ENCODE measurements around the gene UBE2E2. TPM values are rescaled to one million over a fixed set of nuclear protein-coding genes. Genes with fewer than 3 reads are reported as not detected.

Gene UBE2E2
- total and polyA plus RNA-seq, 2 donors from 2014 or later: 40.9 to 61.7 TPM

GRCh38 chr3:23539185-23539584 lies 336.1 kb downstream of the UBE2E2 start:
- Histone ChIP-seq H3K4me3 (ENCODE audit: low read length in 3 of 3) (no peak overlapping the region), H3K9ac (ENCODE audit: low read length in 3 of 3) (no peak overlapping the region), H3K27ac (ENCODE audit: low read depth in 2 of 2, low read length in 2 of 2) (no peak overlapping the region), H3K36me3 (ENCODE audit: control insufficient read depth in 2 of 3, insufficient read depth in 3 of 3, low read length in 3 of 3) (no peaks in the 10 kb centered on the region), H3K27me3 (ENCODE audit: control insufficient read depth, insufficient read depth, low read length) (no peaks in the 10 kb centered on the region), H3K9me3 (ENCODE audit: control insufficient read depth in 2 of 3, insufficient read depth in 1 of 3, low read length in 3 of 3) (no peaks in the 10 kb centered on the region), H3K4me1 (ENCODE audit: control insufficient read depth in 2 of 3, insufficient read depth in 2 of 3, low read depth in 1 of 3, low read length in 3 of 3) (no peaks in the 10 kb centered on the region)
- TF ChIP-seq CTCF (IDR thresholded peaks at IDR 0.05; ENCODE audit: borderline replicate concordance, extremely low read depth, insufficient read depth): no peak
- no peak for DNase-seq
- intact Hi-C loops (cut with DNase I): no loop called here
- no peak for FAIRE-seq

- TF ChIP-seq CTCF (IDR thresholded peaks at IDR 0.05; ENCODE audit: borderline replicate concordance, extremely low read depth, insufficient read depth): no peak
- FAIRE-seq (no peak), DNase-seq (no peak)
- no peaks in the 10 kb centered on the region for H3K36me3 ChIP-seq (ENCODE audit: control insufficient read depth in 2 of 3, insufficient read depth in 3 of 3, low read length in 3 of 3)
- no peak overlapping the region for H3K27ac ChIP-seq (ENCODE audit: low read depth in 2 of 2, low read length in 2 of 2)
- H3K4me1 ChIP-seq (ENCODE audit: control insufficient read depth in 2 of 3, insufficient read depth in 2 of 3, low read depth in 1 of 3, low read length in 3 of 3): no peaks in the 10 kb centered on the region
- H3K9me3 ChIP-seq (ENCODE audit: control insufficient read depth in 2 of 3, insufficient read depth in 1 of 3, low read length in 3 of 3): no peaks in the 10 kb centered on the region
- no peak overlapping the region for H3K9ac ChIP-seq (ENCODE audit: low read length in 3 of 3)
- intact Hi-C loops (cut with DNase I): no loop called here
- H3K4me3 ChIP-seq (ENCODE audit: low read length in 3 of 3): no peak overlapping the region
- H3K27me3 ChIP-seq (ENCODE audit: control insufficient read depth, insufficient read depth, low read length): no peaks in the 10 kb centered on the region
Measured at GRCh38 chr3:23540600-23540999, 337.5 kb downstream of the UBE2E2 start.

- Histone ChIP-seq H3K9ac (ENCODE audit: low read length in 3 of 3) (no peak overlapping the region), H3K4me1 (ENCODE audit: control insufficient read depth in 2 of 3, insufficient read depth in 2 of 3, low read depth in 1 of 3, low read length in 3 of 3) (no peaks in the 10 kb centered on the region), H3K4me3 (ENCODE audit: low read length in 3 of 3) (no peak overlapping the region), H3K36me3 (ENCODE audit: control insufficient read depth in 2 of 3, insufficient read depth in 3 of 3, low read length in 3 of 3) (no peaks in the 10 kb centered on the region), H3K27me3 (ENCODE audit: control insufficient read depth, insufficient read depth, low read length) (no peaks in the 10 kb centered on the region), H3K27ac (ENCODE audit: low read depth in 2 of 2, low read length in 2 of 2) (no peak overlapping the region), H3K9me3 (ENCODE audit: control insufficient read depth in 2 of 3, insufficient read depth in 1 of 3, low read length in 3 of 3) (no peaks in the 10 kb centered on the region)
- DNase-seq (no peak), FAIRE-seq (no peak)
- intact Hi-C loops (cut with DNase I): no loop called here
- no peak for TF ChIP-seq CTCF (IDR thresholded peaks at IDR 0.05; ENCODE audit: borderline replicate concordance, extremely low read depth, insufficient read depth)
Measured at GRCh38 chr3:23542079-23542478, 339.0 kb downstream of the UBE2E2 start.

GRCh38 chr3:23546181-23546580 lies 343.1 kb downstream of the UBE2E2 start:
- Histone ChIP-seq H3K27ac (ENCODE audit: low read depth in 2 of 2, low read length in 2 of 2) (no peak overlapping the region), H3K4me1 (ENCODE audit: control insufficient read depth in 2 of 3, insufficient read depth in 2 of 3, low read depth in 1 of 3, low read length in 3 of 3) (no peaks in the 10 kb centered on the region), H3K9ac (ENCODE audit: low read length in 3 of 3) (no peak overlapping the region), H3K36me3 (ENCODE audit: control insufficient read depth in 2 of 3, insufficient read depth in 3 of 3, low read length in 3 of 3) (no peaks in the 10 kb centered on the region), H3K27me3 (ENCODE audit: control insufficient read depth, insufficient read depth, low read length) (no peaks in the 10 kb centered on the region), H3K9me3 (ENCODE audit: control insufficient read depth in 2 of 3, insufficient read depth in 1 of 3, low read length in 3 of 3) (no peaks in the 10 kb centered on the region), H3K4me3 (ENCODE audit: low read length in 3 of 3) (no peak overlapping the region)
- FAIRE-seq (no peak), DNase-seq (no peak)
- intact Hi-C loops (cut with DNase I): no loop called here
- no peak for TF ChIP-seq CTCF (IDR thresholded peaks at IDR 0.05; ENCODE audit: borderline replicate concordance, extremely low read depth, insufficient read depth)
